Right atrium auricular region (tissue), 2 donors: ENCODE measurements around the gene ATOH7. TPM values are rescaled to one million over a fixed set of nuclear protein-coding genes. Genes with fewer than 3 reads are reported as not detected.
"Not testable (repeated sequence)": the region's sequence is repeated elsewhere in the genome, so short reads cannot be mapped to it uniquely, and the experiment has no call there.

ENCODE experiments used
- DNase-seq: peaks from one replicate; pipeline ENCODE4 v3.0.0-alpha.2; 2019; ENCODE audit warnings: low spot score
- H3K27ac ChIP-seq, 2 donors: fragments of 200-600 bp; sonication (generic); 1 replicate in 1 of 2; 2 replicates in 1 of 2; pipeline ENCODE4 v1.5.1; 2016 to 2019
- H3K27me3 ChIP-seq, 2 donors: fragments of 200-600 bp; sonication (generic); one replicate each; pipeline versions ENCODE4 v1.5.1 to v1.6.0; 2017 to 2019
- H3K36me3 ChIP-seq: fragments of 200-600 bp; sonication (generic); one replicate; pipeline ENCODE4 v1.5.1; 2016
- H3K4me1 ChIP-seq, 2 donors: fragments of 200-600 bp; sonication (generic); one replicate each; pipeline versions ENCODE4 v1.5.1 to v1.6.0; 2017 to 2019
- H3K4me3 ChIP-seq, 2 donors: fragments of 200-600 bp; sonication (generic); 1 replicate in 1 of 2; 2 replicates in 1 of 2; pipeline ENCODE4 v1.5.1; 2017 to 2019; ENCODE audit warnings: mild to moderate bottlenecking in 1 of 2, moderate library complexity in 1 of 2
- H3K9me3 ChIP-seq, 2 donors: fragments of 200-600 bp; sonication (generic); one replicate each; pipeline ENCODE4 v1.5.1; 2019
- total RNA-seq, 2 donors: library from RNA; depleted of rRNA; stranded (reverse); fragments of >200 nt; gene quantifications; one replicate each; pipeline ENCODE4 v1.1.0, GENCODE V29; 2016
- TF ChIP-seq, protein P1 (sequence below), 2 donors: fragments of 200-600 bp; sonication (generic); IDR thresholded peaks; one replicate each; pipeline ENCODE4 v1.5.1; 2019; ENCODE audit warnings: antibody characterized with exemption in 2 of 2

The ATOH7 gene
- total RNA-seq, 2 donors from 2014 or later: not detected

DNA sequence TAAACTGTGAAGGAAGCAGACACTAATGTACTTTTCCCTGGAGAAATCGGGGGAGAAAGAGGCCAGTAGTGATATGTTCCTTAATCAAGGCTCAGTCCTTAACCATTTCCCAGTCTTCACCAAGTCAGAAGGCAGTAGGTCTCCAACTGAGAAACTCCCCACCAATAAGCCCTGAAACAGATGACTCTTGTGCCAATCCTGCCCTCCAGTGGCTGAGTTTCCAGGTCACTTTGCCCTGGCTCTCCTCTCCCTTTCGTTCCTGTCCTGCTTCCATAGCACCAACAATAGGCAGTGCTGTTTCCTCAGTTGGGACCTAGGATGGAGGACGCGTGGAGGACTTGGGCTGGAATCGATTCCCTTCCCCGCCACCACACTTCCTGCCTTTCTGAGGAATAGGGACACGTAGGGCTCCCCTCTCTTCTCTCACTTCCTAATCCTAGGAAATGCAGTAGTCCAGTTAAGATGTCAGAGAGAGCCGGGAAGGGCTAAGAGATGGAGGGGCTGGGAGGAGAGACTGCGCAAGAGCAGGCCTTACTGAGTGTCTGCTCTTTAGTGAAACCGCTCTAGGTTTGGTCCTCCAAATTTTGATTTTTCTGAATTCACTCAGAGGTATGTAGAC lies 23.4 kb downstream of the ATOH7 start:
- Histone ChIP-seq H3K27me3 (no peaks in the 10 kb centered on the region), H3K36me3 (peaks cover 77% of the 10 kb centered on the region), H3K27ac (no peak overlapping the region), H3K4me1 (no peaks in the 10 kb centered on the region), H3K9me3 (no peaks in the 10 kb centered on the region), H3K4me3 (no peak overlapping the region)
- DNase-seq: no peak
- TF ChIP-seq, protein P1, sequence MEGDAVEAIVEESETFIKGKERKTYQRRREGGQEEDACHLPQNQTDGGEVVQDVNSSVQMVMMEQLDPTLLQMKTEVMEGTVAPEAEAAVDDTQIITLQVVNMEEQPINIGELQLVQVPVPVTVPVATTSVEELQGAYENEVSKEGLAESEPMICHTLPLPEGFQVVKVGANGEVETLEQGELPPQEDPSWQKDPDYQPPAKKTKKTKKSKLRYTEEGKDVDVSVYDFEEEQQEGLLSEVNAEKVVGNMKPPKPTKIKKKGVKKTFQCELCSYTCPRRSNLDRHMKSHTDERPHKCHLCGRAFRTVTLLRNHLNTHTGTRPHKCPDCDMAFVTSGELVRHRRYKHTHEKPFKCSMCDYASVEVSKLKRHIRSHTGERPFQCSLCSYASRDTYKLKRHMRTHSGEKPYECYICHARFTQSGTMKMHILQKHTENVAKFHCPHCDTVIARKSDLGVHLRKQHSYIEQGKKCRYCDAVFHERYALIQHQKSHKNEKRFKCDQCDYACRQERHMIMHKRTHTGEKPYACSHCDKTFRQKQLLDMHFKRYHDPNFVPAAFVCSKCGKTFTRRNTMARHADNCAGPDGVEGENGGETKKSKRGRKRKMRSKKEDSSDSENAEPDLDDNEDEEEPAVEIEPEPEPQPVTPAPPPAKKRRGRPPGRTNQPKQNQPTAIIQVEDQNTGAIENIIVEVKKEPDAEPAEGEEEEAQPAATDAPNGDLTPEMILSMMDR (IDR thresholded peaks at IDR 0.05): peak in 1 of 2 donors; percentile 36

DNA sequence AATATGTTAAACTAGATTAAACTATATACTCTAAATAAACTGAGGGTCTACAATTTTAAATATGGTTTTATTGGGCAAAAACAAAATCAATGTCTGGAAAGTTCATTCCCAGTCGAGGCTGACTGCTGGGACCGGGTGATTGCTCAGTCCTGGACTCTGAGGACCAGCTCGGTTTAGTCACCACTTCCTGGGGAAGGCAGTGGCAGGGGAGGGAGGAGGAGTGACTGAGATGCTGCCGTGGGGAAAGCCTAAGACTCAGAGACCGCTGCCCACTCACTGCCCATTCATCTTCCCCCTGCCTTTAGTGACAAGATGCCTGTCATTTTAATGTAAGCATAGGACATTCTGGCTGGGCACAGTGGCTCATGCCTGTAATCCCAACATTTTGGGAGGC lies 29.0 kb downstream of the ATOH7 start:
- Histone ChIP-seq H3K4me1 (no peaks in the 10 kb centered on the region), H3K27me3 (no peaks in the 10 kb centered on the region), H3K4me3 (no peak overlapping the region), H3K36me3 (peaks cover 78% of the 10 kb centered on the region), H3K27ac (no peak overlapping the region), H3K9me3 (no peaks in the 10 kb centered on the region)
- TF ChIP-seq, protein P1 (IDR thresholded peaks at IDR 0.05): no peak
- DNase-seq: no peak

DNA sequence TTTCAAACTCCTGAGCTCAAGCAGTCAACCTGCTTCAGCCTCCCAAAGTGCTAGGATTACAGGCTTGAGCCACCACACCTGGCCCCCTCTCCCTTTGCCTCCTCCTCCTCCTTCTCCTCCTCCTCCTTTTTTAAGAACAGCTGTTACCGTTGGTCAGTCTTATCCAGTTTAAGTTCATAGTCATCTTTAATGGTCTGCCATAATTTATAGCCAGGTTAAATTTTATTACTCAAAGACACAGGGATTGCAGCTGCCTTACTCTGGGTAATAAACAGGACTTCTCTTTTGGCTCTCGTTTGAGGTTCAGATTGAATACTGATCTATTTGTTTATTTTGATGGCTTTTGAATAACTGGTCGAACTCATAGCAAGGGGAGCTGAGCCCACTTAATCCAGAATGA lies 35.2 kb downstream of the ATOH7 start:
- peaks cover 62% of the 10 kb centered on the region for H3K36me3 ChIP-seq
- no peaks in the 10 kb centered on the region for H3K9me3 ChIP-seq
- H3K27ac ChIP-seq: no peak overlapping the region
- H3K27me3 ChIP-seq: no peaks in the 10 kb centered on the region
- no peaks in the 10 kb centered on the region for H3K4me1 ChIP-seq
- no peak for DNase-seq
- no peak overlapping the region for H3K4me3 ChIP-seq
- TF ChIP-seq, protein P1 (IDR thresholded peaks at IDR 0.05): no peak

DNA sequence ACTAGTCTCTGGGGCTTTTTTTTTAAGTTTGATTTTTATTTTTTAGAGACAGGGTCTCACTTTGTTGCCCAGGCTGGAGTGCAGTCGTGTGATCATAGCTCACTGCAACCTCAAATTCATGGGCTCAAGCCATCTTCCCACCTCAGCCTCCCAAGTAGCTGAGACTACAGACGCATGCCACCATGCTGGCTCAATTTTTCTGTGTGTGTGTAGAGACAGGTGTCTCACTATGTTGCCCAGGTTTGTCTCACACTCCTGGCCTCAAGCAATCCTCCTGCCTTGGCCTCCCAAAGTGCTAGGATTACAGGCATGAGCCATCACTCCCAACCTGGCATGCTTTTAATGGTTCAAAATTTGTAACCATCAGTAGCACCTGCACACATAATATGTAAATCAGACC lies 36.1 kb downstream of the ATOH7 start:
- H3K9me3 ChIP-seq, H3K27ac ChIP-seq, DNase-seq, H3K27me3 ChIP-seq, H3K4me3 ChIP-seq, H3K4me1 ChIP-seq: not testable (repeated sequence)
- peaks cover 55% of the 10 kb centered on the region for H3K36me3 ChIP-seq

DNA sequence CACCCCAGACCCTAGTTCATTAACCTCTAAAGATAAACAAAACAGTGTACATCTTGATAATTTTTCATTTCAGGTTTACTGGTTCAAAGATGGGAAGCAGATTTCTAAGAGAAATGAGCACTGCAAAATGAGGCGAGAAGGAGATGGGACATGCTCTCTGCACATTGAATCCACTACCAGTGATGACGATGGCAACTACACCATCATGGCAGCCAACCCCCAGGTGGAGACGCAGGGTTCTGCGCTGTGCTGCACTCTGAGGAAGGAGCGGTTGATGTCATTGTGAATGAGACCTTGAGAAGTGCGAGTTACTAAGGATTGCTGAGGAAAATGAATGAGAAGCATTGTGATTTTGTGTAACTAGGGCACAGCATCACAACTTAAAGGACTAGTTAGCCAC lies 37.6 kb downstream of the ATOH7 start:
- no peak overlapping the region for H3K4me3 ChIP-seq
- no peaks in the 10 kb centered on the region for H3K9me3 ChIP-seq
- H3K27me3 ChIP-seq: no peaks in the 10 kb centered on the region
- TF ChIP-seq, protein P1 (IDR thresholded peaks at IDR 0.05): no peak
- H3K36me3 ChIP-seq: peaks cover 41% of the 10 kb centered on the region
- DNase-seq: no peak
- H3K27ac ChIP-seq: no peak overlapping the region
- H3K4me1 ChIP-seq: no peaks in the 10 kb centered on the region

DNA sequence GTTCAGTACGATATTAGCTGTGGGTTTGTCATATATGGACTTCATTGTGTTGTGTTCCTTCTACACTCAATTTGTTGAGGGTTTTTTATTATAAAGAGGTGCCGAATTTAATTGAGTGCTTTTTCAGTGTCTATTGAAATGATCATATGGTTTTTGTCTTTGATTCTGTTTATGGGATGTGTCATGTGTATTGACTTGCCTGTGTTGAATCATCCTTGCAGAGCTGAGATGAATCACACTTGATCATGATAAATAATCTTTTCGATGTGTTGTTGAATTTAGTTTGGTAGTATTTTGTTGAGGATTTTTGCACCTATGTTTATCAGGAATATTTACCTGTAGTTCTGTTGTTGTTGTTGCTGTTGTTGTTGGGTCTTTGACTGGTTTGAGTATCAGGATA lies 39.8 kb downstream of the ATOH7 start:
- Histone ChIP-seq H3K36me3 (peaks cover 20% of the 10 kb centered on the region), H3K27ac (no peak overlapping the region)

More for the DNA sequence above, 39.8 kb downstream of the ATOH7 start:
- Histone ChIP-seq H3K4me3 (no peak overlapping the region), H3K9me3 (no peaks in the 10 kb centered on the region), H3K4me1 (no peaks in the 10 kb centered on the region), H3K27me3 (no peaks in the 10 kb centered on the region)
- no peak for DNase-seq
- TF ChIP-seq, protein P1 (IDR thresholded peaks at IDR 0.05): no peak
